HCT116 (cell line): ENCODE data around the gene STARD8. TPM values are rescaled to one million over a fixed set of nuclear protein-coding genes. Genes with fewer than 3 reads are reported as not detected.

Source experiments
- ATAC-seq: fragments of 200-7000 bp; cut with Tn5 transposase; 2 replicates; pipeline ENCODE4 v1.9.1; 2020; ENCODE audit warnings: mild to moderate bottlenecking, moderate library complexity
- BruUV-seq: library from RNA; stranded (reverse); fragments of 400-500 nt; replicated peaks from 2 replicates; lab custom pipeline; 2021; lab: Mats Ljungman, UMichigan
- CTCF ChIA-PET: fragments of 300-600 bp; sonication (Branson Sonifier 250); formaldehyde crosslinking; loops from one replicate; lab custom pipeline; 2021; ENCODE audit warnings: antibody characterized with exemption; lab: Charles Lee
- POLR2A ChIA-PET: fragments of 300-600, 350-600 bp; sonication (Branson Sonifier 250); formaldehyde crosslinking; loops from one replicate; lab custom pipeline; 2021; ENCODE audit warnings: antibody characterized with exemption; lab: Charles Lee
- RAD21 ChIA-PET, 2 experiments: fragments of 300-600 bp; sonication (Branson Sonifier 250); formaldehyde crosslinking; loops; one replicate each; lab custom pipeline; 2023; ENCODE audit warnings: low total read pairs in 2 of 2; ENCODE audit not compliant: uncharacterized antibody in 2 of 2, unreplicated experiment in 2 of 2, low non-redundant PET in 1 of 2; lab: Charles Lee
- DNase-seq: peaks from one replicate; pipeline ENCODE4 v3.0.0-alpha.2; 2010; ENCODE audit warnings: low read depth, low spot score
- H2AFZ ChIP-seq: fragments of 200-600 bp; shearing (Covaris generic), sonication (generic); 2 replicates; pipeline ENCODE4 v1.6.1; 2017; ENCODE audit warnings: low read depth, mixed run types, mixed read lengths, antibody characterized with exemption, low read length; ENCODE audit not compliant: poor library complexity, severe bottlenecking
- H3K27ac ChIP-seq: 2 replicates; pipeline ENCODE4 v1.5.1; 2012; ENCODE audit warnings: low read depth, low read length
- H3K27me3 ChIP-seq: fragments of 200-600 bp; sonication (generic); 2 replicates; pipeline ENCODE4 v1.6.1; 2016; ENCODE audit warnings: mixed run types, low read length, mixed read lengths; ENCODE audit not compliant: insufficient read depth
- H3K36me3 ChIP-seq, 2 experiments: fragments of 200-500 bp in 1 of 2; fragments of 200-600 bp in 1 of 2; sonication (Bioruptor generic) in 1 of 2; sonication (generic) in 1 of 2; 2 replicates each; pipeline versions ENCODE4 v1.5.1 to v1.6.1; 2014 to 2016; ENCODE audit warnings: low read length in 2 of 2, inconsistent platforms in 1 of 2, mixed read lengths in 1 of 2, mixed run types in 1 of 2; ENCODE audit not compliant: insufficient read depth in 2 of 2, control insufficient read depth in 1 of 2
- H3K4me1 ChIP-seq, 2 experiments: fragments of 200-600 bp in 1 of 2; sonication (generic) in 1 of 2; 2 replicates each; pipeline versions ENCODE4 v1.5.1 to v1.6.1; 2012 to 2017; ENCODE audit warnings: low read length in 2 of 2, inconsistent platforms in 1 of 2, mild to moderate bottlenecking in 1 of 2, mixed read lengths in 1 of 2, mixed run types in 1 of 2, moderate library complexity in 1 of 2; ENCODE audit not compliant: insufficient read depth in 2 of 2, control insufficient read depth in 1 of 2
- H3K4me2 ChIP-seq: fragments of 200-600 bp; sonication (generic); 2 replicates; pipeline ENCODE4 v1.6.1; 2017; ENCODE audit warnings: mixed run types, low read length, mixed read lengths
- H3K4me3 ChIP-seq, 2 experiments: fragments of 200-600 bp in 1 of 2; sonication (generic) in 1 of 2; replicated peaks in 1 of 2; 2 replicates each; pipeline ENCODE4 v1.5.1; 2011 to 2016; ENCODE audit warnings: low read length in 2 of 2, control low read depth in 1 of 2, low read depth in 1 of 2, mild to moderate bottlenecking in 1 of 2, mixed read lengths in 1 of 2, mixed run types in 1 of 2
- H3K79me2 ChIP-seq: fragments of 200-600 bp; sonication (generic); 2 replicates; pipeline ENCODE4 v1.6.1; 2017; ENCODE audit warnings: mild to moderate bottlenecking, mixed run types, low read length, moderate library complexity, mixed read lengths; ENCODE audit not compliant: insufficient read depth
- H3K9ac ChIP-seq: fragments of 200-600 bp; sonication (generic); 2 replicates; pipeline ENCODE4 v1.6.1; 2016; ENCODE audit warnings: low read length, mixed read lengths
- H3K9me2 ChIP-seq: fragments of 200-600 bp; sonication (generic), shearing (Covaris generic); 2 replicates; pipeline ENCODE4 v1.6.1; 2017; ENCODE audit warnings: mixed run types, mild to moderate bottlenecking, moderate library complexity; ENCODE audit not compliant: insufficient read depth
- H3K9me3 ChIP-seq, 2 experiments: fragments of 200-500 bp in 1 of 2; fragments of 200-600 bp in 1 of 2; sonication (Bioruptor generic) in 1 of 2; sonication (generic) in 1 of 2; 2 replicates each; pipeline ENCODE4 v1.6.1; 2014 to 2017; ENCODE audit warnings: low read length in 2 of 2, mixed read lengths in 2 of 2, inconsistent platforms in 1 of 2, low read depth in 1 of 2, mild to moderate bottlenecking in 1 of 2, mixed run types in 1 of 2, moderate library complexity in 1 of 2; ENCODE audit not compliant: control insufficient read depth in 1 of 2, insufficient read depth in 1 of 2
- H4K20me1 ChIP-seq: fragments of 200-600 bp; sonication (generic), shearing (Covaris generic); 2 replicates; pipeline ENCODE4 v1.6.1; 2017; ENCODE audit warnings: mixed run types, mild to moderate bottlenecking, moderate library complexity; ENCODE audit not compliant: insufficient read depth
- CBX3 ChIP-seq: IDR thresholded peaks from 2 replicates; pipeline ENCODE4 v1.6.1; 2012; ENCODE audit warnings: low read depth
- CEBPB ChIP-seq: IDR thresholded peaks from 2 replicates; pipeline ENCODE4 v1.6.1; 2012; ENCODE audit warnings: low read depth
- ELF1 ChIP-seq: IDR thresholded peaks from 2 replicates; pipeline ENCODE4 v1.6.1; 2012; ENCODE audit warnings: low read depth, borderline replicate concordance
- EZH2 ChIP-seq: fragments of 200-600 bp; sonication (generic); IDR thresholded peaks from 2 replicates; pipeline ENCODE4 v1.6.1; 2017; ENCODE audit warnings: antibody characterized with exemption, mixed run types
- FOSL1 ChIP-seq: IDR thresholded peaks from 2 replicates; pipeline ENCODE4 v1.6.1; 2012; ENCODE audit warnings: low read depth
- POLR2AphosphoS5 ChIP-seq: IDR thresholded peaks from 2 replicates; pipeline ENCODE4 v1.6.1; 2011; ENCODE audit warnings: mild to moderate bottlenecking, low read depth, low read length, moderate library complexity
- REST ChIP-seq: IDR thresholded peaks from 2 replicates; pipeline ENCODE4 v1.6.1; 2012; ENCODE audit warnings: low read depth
- TCF7L2 ChIP-seq: IDR thresholded peaks from 2 replicates; pipeline ENCODE4 v1.7.0; 2011; ENCODE audit warnings: borderline replicate concordance, inconsistent platforms; ENCODE audit not compliant: insufficient read depth, insufficient read length; ENCODE audit errors: extremely low read depth
- YY1 ChIP-seq: IDR thresholded peaks from 2 replicates; pipeline ENCODE4 v1.6.1; 2011; ENCODE audit warnings: low read length, low read depth, moderate library complexity, mild to moderate bottlenecking; ENCODE audit not compliant: insufficient replicate concordance; ENCODE audit errors: extremely low read depth
- ZFX ChIP-seq: fragments of 450-650 bp; IDR thresholded peaks from 2 replicates; pipeline ENCODE4 v1.6.1; 2017
- intact Hi-C: fragments of 100-400 bp; cut with micrococcal nuclease; formaldehyde crosslinking; loops from 2 replicates; pipeline ENCODE4 v1.10.0; 2022
- total RNA-seq: library from RNA; stranded (reverse); gene quantifications from one replicate; pipeline ENCODE4 v1.2.1, GENCODE V29; 2021; ENCODE audit not compliant: unreplicated experiment
- TF ChIP-seq, protein P1 (sequence below): IDR thresholded peaks from 2 replicates; pipeline ENCODE4 v1.6.1; 2012

STARD8 gene
- total RNA-seq, 1 experiment from 2014 or later, result 5.4 TPM

DNA sequence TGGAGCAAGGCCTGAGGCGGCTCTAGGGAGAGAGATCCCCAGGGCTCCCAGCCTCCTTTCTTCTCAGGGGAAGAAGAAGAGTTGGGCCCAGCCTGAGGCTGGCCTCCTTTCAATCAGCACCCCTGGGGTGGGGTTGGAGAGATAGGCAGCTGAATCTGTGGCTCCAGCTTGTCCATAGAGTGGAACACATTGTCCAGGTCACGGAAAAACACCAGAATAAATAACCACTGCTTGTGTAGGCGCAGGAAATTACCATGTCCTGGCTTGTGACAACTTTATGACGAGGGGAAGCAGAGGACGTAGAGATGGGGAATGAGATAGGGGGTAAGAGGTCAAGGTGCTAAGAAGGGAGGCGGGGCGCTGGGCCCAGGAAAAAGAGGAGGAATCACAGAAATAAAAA, 100.6 kb downstream of the STARD8 start:
- no peak overlapping the region for H3K4me3 ChIP-seq
- H3K4me2 ChIP-seq, result no peak overlapping the region
- ATAC-seq (no peak), DNase-seq (no peak)
- H3K9me2 ChIP-seq, result no peaks in the 10 kb centered on the region
- H3K9me3 ChIP-seq, result no peaks in the 10 kb centered on the region
- CTCF ChIA-PET, result no interaction called here
- intact Hi-C loops, result no loop called here
- H3K27ac ChIP-seq, result no peak overlapping the region
- RAD21 ChIA-PET, result no interaction called here
- H2AFZ ChIP-seq, result no peak overlapping the region
- no peak overlapping the region for H3K9ac ChIP-seq
- H3K79me2 ChIP-seq, result no peaks in the 10 kb centered on the region
- no peaks in the 10 kb centered on the region for H3K36me3 ChIP-seq
- no peaks in the 10 kb centered on the region for H3K27me3 ChIP-seq
- no TSS peak for BruUV-seq
- POLR2A ChIA-PET, result no interaction called here
- H4K20me1 ChIP-seq, result no peaks in the 10 kb centered on the region
- TF ChIP-seq POLR2AphosphoS5, result no peak
- TF ChIP-seq ZFX, result no peak
- TF ChIP-seq CEBPB, result no peak
- TF ChIP-seq, protein P1, sequence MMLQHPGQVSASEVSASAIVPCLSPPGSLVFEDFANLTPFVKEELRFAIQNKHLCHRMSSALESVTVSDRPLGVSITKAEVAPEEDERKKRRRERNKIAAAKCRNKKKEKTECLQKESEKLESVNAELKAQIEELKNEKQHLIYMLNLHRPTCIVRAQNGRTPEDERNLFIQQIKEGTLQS, result no peak
- no peak for TF ChIP-seq YY1
- H3K4me1 ChIP-seq, result no peaks in the 10 kb centered on the region

DNA sequence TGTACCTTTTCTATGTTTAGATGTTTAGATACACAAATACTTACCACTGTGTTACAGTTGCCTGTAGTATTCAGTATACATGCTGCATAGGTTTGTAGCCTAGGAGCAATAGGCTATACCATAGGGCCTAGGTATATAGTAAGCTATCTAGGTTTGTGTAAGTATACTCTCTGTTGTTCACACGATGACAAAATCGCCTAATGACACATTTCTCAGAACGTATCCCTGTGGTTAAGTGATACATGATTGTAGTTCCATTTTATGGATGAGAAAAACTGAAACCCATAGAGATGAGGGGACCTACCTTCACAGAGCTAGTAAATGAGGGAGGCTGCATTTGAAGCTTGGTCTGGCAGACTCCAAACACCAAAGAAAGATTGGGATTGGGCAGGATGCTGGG, 102.0 kb downstream of the STARD8 start:
- H3K27me3 ChIP-seq, result no peaks in the 10 kb centered on the region
- ChIA-PET RAD21 (no interaction called here), POLR2A (no interaction called here), CTCF (no interaction called here)
- H3K4me2 ChIP-seq, result no peak overlapping the region
- H3K36me3 ChIP-seq, result no peaks in the 10 kb centered on the region
- ATAC-seq, result no peak
- H3K4me1 ChIP-seq, result no peaks in the 10 kb centered on the region
- H3K9ac ChIP-seq, result no peak overlapping the region
- H3K79me2 ChIP-seq, result no peaks in the 10 kb centered on the region
- TF ChIP-seq FOSL1 (no peak), POLR2AphosphoS5 (no peak), CBX3 (no peak), ELF1 (no peak), CEBPB (no peak), REST (no peak), EZH2 (no peak), TCF7L2 (no peak)
- H4K20me1 ChIP-seq, result no peaks in the 10 kb centered on the region
- intact Hi-C loops, result no loop called here
- no peak overlapping the region for H3K4me3 ChIP-seq
- H3K9me3 ChIP-seq, result no peaks in the 10 kb centered on the region
- BruUV-seq, result no TSS peak
- no peak overlapping the region for H2AFZ ChIP-seq
- no peak for DNase-seq
- no peaks in the 10 kb centered on the region for H3K9me2 ChIP-seq
- H3K27ac ChIP-seq, result no peak overlapping the region
